Frontal cortex (tissue), 4 donors: ENCODE measurements around the gene UPF1. TPM values are rescaled to one million over a fixed set of nuclear protein-coding genes. Genes with fewer than 3 reads are reported as not detected.
"Not testable (repeated sequence)": the region's sequence is repeated elsewhere in the genome, so short reads cannot be mapped to it uniquely, and the experiment has no call there.

ENCODE experiments used
- DNase-seq, 2 donors: peaks; one replicate each; pipeline ENCODE4 v3.0.0; 2012; ENCODE audit warnings: low spot score in 2 of 2
- FAIRE-seq: peaks from 2 replicates; lab custom pipeline; 2012; peaks lifted over from hg19 to GRCh38; lab: Jason Lieb, UNC
- total RNA-seq: library from RNA; depleted of rRNA; stranded (reverse); fragments of >200 nt; gene quantifications from one replicate; pipeline ENCODE4 v1.2.3, GENCODE V29; 2014
- donor health status: control.
- donor health status: control.
- donor health status: control.

The UPF1 gene
- total RNA-seq, 1 donor from 2014 or later: 38.3 TPM

DNA sequence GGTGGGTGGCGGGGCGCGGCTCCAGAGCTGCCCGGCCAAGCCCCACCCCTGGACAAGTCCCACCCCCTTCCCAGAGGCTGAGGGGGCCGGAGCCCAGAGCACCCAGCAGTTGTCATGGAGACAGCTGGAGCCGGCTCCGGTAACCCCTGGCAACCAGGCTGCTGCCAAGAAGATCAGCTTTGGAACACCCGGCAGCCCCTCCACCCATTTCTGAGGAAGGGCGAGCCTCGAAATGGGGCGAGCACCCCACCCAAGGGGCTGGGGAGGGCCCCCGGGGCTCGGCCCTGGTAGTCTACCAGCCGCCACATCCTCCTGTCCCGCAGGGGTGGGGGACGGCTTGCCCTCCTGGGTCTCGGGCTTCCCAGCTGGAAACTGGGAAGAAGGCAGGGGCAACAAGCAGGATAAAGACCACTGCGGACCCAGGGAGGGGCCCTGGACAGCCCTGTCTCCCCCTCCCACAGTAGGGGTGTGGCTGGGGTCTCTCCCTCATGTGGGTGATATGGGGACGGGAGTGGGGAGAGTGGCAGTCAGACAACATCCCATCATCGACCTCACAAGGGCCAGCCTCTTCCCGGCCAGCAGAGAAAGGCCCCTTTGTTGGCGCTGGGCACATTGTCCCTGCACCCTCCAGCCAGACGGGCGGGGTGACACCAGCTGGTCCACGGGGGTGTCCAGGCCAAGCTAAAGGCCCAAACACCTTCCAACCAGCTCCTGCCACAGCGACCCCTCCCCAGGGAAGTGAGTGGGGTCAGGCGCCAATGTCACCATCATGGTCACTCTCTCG, 62.7 kb downstream of the UPF1 start:
- peak; percentile 97 to 98 for DNase-seq
- FAIRE-seq: no peak

DNA sequence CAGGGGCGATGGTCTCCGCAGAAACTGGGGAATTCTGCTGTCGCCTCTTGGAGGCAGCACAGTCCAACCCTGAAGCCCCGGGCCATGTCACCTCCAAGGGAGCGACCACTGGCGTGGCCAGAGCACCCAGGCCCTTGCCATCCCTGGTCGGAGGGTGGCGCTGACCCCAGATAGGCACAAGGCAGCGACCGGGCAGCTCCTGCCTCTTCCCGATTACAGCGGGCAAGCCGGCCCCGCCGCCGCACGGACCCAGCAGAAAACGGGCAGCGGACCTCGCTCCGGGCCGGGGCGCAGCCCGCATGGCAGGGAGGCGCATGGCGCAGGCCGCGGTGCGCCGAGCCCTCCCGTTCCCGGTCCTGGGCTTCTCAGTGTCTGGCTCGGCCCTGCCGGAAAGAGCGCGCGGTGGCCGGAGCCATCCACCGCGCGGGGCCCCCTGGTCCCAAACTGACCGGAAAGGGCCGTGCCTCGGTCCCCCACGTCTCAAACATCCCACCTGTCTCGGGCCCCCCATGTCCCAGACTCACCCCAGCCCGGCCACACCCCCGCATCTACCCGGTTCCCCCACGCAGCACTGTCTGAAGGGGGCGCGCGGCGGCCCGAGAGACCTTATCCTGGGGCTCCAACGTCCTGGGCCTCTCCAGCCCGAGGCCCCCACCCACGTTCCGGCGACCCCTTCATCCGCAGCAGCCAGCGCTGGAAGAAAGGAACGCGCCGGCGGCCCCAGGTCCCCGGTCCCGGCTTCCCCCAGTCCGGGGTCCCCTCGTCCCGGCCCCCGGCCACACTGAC, 63.5 kb downstream of the UPF1 start:
- DNase-seq (peak; percentile 83 to 93), FAIRE-seq (no peak)

DNA sequence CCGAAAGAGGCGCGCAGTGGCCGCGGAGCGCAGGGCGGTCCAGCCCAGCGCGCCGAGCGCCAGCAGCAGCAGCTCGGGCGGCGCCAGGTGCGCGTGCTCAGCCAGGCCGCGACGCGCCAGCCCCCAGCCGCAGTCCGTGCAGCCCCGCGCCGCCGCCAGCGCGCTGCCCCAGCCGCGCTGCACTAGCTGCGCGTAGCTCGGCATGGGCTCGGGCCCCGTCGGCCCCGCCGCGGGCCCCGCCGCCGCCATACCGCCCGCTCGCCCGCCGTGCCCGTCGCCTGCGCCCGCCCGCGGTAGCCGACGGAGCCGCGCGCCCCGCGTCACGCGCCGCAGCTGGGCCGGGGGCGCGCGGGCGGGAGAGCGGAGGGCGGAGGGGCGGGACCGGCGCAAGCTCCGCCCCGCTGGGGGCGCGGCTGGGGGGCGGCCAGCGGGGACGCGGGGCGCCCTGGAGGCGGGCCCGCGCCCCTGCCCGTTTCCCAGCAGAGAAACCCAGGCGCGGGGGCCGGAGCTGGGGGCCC, 64.1 kb downstream of the UPF1 start, which contains the start of gene CERS1:
CERS1 (minus strand) TSS at position 335 of the 518 bp plus-strand sequence; CDS start at position 249, 86 bp downstream.
- no peak for FAIRE-seq

DNA sequence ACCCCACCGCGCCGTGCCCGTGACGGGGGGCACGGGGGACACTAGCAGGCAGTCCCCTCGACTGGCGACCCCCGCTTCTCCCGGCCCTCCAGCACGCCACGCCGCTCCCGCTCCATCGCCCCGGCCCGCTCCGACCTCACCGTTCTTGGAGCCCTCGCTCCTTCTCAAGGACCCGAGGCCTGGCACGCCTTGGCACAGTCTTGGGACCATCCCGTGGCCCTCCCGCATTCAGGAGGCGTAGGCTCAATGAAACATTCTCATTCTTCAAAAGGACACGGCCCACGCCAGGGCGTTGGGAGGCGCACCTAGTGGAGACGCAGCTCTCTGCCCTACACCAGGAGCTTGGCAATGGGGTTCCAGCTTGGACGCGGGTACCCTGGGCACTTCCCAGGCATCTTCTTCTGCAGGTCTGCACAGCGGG, 64.7 kb downstream of the UPF1 start:
- DNase-seq: peak; percentile 57 to 72
- no peak for FAIRE-seq

More for the DNA sequence above, 64.1 kb downstream of the UPF1 start, which contains the start of gene CERS1:
- DNase-seq: peak; percentile 91 to 96

DNA sequence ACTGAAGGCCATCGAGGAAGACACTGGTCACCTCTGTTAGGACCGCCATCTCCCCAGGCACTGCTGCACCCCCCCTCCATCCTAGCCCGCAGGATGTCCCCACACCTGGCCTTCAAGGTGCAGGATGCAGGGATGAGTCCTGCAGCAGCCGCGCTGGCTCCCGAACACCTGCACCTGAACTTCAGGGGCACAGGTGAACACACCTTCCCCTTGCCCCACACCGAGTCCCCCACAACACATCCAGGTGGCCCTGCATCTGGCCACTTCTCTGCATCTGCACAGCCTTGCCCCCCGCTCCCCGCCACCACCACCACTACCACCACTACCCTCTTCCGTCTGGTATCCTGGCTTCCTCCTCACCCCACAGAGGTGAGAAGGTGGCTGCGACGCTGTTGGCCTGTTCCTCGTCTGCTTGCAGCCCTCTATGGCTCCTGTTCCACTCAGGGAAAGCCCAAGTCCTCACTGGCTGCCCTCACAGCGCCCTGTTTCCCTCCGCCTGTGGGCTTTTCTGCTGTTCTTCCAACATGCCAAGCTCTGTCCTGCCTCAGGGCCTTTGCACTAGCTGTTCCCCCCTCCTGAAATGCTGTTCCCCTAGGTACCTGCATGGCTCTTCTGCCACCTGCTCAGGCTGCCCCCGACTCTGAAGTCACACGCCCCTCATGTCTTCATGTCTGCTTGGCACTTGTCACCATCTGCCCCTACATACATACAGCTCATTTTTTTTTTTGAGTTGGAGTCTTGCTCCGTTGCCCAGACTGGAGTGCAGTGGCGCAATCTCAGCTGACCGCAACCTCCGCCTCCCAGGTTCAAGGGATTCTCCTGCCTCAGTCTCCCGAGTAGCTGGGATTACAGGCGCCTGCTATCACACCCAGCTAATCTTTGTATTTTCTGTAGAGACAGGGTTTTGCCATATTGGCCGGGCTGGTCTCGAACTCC, 65.6 kb downstream of the UPF1 start:
- FAIRE-seq: no peak
- no peak for DNase-seq

DNA sequence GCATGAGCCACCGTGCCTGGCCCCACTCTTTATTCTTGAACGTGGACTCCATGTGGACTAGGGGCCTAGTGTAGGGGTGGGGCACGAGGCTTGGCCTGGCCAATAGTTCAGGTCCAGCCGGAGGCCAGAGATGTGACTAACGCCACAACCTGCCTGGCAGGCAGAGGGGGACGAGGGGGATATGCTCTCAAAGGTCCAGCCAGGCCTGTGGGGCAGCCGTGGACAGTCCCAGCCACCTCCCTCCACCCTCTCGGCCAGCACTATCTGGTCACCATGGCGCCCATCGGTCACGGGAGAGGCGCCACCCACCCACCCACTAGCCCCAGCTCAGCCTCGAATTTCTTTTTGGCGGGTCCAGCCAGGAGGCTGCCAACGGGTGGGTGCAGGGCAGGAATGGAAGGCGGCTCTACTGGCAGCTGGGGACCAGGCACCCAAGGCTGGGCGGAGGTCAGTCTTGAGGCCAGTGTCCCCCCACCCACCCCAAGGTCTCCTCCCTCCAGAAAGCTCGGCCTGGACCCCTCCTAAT, 66.4 kb downstream of the UPF1 start:
- DNase-seq (no peak), FAIRE-seq (no peak)

DNA sequence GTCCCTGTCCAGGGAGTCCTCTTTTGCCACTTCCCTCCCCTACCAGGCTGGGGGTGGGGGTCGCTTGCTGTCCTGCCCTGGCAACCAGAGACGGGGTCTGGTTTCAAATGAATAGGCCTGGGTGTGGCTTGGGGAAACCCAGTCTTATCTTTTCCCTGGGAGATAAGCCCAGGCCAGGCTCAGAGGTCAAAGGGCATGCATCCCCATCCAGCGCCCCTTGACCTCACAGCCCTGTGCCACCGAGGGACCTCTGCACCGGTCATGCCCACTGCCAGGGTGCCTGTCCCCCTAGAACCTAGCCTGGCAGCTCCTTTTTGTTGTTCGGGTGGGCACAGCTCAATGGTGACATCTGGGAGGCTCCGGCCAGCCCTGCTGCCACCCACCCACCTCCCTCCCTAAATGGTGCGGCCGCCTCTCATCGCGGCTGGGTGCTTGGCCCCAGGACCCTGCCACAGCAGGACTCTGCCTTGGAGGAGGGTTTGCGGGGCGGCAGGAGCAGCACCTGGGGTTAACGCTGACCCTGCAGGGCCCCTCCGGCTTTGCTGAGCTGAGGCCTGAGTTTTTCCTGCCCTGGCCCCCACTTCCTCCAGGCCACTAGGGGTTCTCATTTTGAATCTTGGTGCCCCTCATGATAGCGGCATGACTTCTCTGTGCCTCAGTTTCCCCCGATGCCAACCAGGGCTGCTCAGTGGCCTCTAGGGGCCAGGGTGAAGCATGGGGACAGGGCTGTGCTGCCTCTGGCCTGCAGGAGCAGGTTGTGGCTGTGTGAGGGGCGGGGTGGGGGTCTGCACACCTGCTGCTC, 67.0 kb downstream of the UPF1 start:
- no peak for FAIRE-seq
- no peak for DNase-seq

DNA sequence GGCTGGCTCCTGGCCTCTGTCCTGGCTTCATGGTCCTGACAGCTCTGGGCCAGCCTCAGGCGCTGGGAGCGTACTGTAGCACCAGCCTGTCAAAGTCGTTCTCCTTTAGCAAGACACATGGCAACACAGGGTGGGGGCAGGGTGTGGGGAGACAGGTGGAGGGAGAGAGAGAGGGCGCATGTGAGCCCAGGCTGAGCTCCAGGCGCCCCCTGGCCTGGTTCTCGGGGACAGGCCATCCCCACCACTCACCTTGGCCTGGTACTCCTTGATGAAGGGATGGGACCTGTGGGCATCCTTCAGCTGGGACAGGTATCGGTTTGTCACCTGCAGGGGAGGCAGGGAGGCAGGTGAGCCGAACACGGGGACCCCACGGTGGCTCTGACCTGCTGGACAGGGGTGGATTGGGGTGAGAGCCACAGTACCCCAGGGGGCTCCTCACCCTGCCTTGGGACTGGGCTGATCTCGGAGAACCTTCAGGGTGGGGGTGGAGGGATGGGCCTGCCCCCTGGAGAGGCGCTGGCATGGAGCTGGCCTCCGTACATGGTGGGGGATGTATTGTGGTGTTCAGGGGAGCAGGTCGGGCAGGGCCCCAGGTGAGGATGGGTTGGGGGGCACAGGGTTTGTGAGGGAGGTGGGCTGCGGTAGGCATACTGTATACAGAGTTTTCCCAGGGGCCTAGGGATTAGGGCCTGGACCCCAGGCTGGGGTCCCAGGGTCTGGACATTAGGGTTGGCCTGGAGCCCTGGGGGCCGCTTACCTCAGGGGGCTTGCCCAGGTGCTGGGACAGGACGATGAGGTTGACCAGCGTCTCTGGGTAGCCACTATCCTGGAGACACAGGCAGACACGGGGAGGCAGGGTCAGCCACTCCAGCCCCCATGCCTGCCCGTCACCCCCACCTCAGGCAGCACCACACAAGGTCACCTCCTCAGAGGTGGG, 68.1 kb downstream of the UPF1 start:
- DNase-seq (no peak), FAIRE-seq (no peak)

DNA sequence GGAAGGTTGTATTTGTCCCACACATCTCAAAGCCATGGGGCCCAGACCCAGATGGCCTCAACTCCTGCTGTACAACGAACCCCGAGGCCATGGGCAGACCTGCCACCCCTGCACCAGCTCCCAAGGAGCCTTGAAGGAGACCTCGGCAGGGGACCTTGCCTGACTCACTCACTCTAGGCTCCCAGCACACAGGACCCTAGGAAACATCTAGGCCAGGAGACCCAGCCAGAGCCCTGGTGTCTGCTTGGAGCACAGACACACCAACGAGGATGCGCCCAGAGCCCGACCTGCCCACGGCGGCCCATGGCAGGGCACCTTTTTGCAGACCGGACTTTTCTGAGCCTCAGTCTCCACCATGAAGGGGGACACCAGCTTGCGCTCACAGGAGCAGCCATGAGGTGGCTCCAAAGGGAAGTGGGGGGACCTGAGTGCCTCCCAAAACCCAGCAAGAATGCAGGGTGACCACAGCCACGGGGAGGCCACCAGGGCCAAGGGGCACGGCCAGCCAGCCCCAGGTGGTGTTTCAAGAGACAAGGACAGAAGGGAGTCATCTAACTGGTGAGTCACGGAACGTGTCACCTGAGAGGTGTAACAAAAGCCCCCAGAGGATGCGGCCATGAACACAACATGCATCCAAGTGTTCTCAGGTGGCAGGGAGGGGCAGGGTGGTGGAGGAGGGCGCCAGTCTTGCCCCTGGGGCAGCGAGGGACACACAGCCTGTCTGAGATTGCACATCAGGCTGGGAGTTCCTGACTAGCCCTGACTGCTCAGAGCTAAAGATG, 69.1 kb downstream of the UPF1 start:
- FAIRE-seq (no peak), DNase-seq (no peak)

DNA sequence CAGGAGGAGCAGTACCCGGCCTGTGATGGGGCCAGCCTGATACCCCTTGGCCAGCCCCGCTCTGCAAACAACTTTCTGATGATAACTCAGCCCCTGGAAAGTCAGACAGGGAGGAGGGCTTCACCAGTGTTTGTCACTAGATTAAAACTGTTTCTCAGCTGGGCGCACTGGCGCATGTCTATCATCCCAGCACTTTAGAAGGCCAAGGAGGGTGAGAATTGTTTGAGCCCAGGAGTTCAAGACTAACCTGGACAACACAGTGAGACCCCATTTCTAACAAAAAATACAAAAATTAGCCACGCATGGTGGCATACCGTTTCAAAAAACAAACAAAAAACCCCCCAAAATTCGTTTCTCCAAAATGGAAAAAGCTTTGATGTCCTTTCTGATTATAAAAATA, 69.7 kb downstream of the UPF1 start:
- no peak for FAIRE-seq
- DNase-seq: no peak

DNA sequence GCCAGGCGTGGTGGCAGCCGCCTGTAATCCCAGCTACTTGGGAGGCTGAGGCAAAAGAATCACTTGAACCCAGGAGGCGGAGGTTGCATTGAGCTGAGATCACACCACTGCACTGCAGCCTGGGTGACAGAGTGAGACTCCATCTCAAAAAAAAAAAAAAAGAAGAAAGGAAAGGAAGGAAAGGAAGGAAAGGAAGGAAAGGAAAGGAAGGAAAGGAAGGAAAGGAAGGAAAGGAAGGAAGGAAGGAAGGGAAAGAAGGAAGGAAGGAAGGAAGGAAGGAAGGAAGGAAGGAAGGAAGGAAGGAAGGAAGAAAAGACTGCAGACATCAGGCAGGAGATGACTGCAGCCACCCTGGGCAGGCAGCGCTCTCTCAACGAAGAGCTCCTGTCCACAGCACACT, 70.8 kb downstream of the UPF1 start:
- FAIRE-seq, DNase-seq: not testable (repeated sequence)

DNA sequence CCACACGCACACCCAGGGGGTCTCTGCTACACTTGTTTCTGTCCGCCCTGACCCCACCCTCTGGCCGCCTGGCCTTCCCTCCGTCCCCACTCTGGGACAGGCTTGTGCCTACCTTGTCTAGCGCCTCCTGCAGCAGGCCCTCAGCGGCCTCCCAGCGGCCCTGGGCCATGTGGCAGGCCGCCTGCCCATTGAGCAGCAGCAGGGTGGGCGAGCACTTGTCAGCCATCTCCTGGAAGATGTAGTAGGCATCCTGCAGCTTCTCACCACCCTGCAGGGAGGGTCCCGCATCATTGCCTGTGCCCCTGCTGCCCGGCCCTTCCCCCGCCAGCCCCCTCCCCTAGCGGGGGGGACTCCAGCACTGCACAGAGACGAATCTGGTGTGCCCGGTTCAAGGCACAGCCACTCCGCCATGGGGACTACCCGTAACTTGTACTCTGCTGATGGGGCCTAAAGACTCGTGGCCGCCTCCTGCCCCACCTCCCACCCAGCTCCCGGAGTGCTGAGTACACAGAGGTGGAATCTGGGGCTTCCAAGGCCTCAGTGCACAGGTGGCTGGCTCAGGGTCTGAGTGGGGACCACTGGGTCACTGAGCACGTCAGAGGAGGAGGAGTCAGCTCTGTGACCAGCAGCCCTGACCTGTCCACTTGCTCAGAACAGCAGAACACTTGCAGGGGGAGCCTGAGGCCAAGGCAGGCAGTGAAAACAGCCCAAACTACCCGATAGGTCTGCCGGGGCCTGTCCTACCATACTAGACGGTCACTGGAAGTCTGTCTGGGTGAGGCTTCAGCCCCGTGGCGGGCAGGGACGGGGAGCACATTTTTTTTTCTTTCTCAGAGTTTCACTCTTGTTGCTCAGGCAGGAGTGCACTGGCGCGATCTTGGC, 71.6 kb downstream of the UPF1 start:
- FAIRE-seq (no peak), DNase-seq (no peak)

DNA sequence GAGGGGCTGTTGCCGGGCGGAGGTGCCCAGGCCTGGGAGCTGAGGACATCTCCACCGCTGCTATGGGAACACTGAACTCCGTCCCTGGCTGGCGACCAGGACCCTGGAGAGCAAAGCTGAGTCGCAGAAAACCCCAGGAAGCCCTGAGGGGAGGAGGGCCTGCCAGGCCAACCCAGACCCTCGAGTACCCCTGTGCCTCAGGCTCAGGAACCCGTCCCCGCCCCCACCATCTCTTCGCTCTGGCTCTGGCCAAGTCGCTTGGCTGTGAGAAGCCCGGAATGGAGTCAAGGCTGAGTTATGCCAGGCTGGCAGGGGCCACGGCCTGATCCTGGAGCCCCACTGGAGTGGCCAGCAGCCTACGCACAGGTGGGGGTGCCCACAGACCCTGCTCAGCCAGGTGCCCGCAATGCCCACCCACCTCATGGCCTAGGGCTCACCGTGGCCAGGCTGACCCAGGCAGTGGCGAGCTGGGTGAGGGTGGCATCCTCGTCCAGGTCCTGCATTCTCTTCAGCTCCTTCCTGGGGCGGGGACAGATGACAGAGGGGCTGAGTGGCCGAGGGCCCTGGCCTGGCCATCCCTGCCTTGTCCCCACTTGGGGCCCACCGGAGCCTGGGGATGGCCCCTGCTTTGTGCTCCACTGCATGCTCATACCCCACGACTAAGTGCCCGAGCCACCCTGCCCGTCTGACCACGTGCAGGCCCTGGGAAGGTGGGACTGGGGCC, 72.7 kb downstream of the UPF1 start:
- FAIRE-seq: no peak
- no peak for DNase-seq

DNA sequence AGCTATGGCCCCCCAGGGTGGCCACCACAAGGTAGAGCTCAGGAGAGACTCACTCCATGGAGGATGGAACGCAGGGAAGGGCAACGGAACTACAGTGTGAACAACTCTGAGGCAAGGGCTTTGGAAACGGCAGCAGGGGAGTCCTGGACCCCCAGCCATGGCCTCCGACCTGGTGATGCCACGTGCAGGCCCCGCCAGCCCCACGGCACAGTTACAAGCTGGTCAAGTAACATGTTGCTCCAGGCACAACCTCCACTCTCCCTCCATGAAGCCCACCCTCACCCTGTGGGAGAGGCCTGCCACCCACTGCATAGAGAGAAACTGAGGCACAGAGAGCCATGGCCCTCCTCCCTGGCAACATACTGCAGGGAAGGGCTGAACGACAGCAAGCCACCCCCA, 73.3 kb downstream of the UPF1 start:
- DNase-seq: no peak
- FAIRE-seq: no peak

DNA sequence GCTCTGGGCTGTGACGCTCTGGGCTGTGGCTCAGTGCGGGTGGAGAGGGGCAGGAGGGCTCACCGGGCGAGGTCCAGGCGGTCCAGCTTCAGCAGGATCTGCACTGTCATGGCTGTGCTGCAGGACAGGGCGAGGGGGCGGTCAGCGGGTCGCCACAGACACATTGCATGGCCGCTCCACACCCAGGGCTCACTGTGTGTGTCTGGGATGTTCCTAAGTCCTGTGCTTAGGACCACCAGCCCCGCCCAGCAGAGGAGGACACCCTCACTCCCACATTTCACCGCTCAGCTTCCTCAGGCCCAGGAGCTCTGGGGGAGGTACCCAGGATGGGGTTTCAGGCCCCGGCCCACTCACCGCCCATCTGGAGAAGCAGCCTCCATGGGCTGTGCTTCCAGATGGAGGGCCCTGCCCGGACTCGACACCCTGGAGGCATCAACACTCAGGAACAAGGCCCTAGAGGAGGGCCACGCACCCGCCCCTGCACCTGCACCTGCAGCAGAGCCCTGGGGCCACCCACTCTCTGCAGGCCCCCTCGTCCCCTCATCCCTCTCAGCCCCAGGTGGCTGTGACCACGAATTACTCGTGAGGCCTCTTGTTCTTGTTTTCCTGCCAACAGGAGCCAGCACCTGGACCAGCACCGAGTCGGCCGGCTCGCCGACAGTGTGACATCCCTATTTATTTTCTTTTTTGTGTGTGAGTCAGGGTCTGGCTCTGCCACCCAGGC, 73.9 kb downstream of the UPF1 start:
- FAIRE-seq (no peak), DNase-seq (no peak)
